Kasumi-1 (cell line): Measurements from ENCODE around the gene EPG5.
"Not testable (repeated sequence)": the region's sequence is repeated elsewhere in the genome, so short reads cannot be mapped to it uniquely, and the experiment has no call there.

ENCODE experiments used
- DNase-seq, 2 experiments: peaks; one replicate each; lab custom pipeline; 2025; lab: John Stamatoyannopoulos, UW

The EPG5 gene

GRCh38 chr18:45870419-45870818, 96.7 kb downstream of the EPG5 start:
- DNase-seq, result no peak

- DNase-seq, result no peak
These were observed 101.7 kb downstream of the EPG5 start for GRCh38 chr18:45865466-45865865.

GRCh38 chr18:45864081-45864480, 103.0 kb downstream of the EPG5 start:
- DNase-seq, result no peak

GRCh38 chr18:45863469-45863868, 103.7 kb downstream of the EPG5 start:
- DNase-seq, result no peak

DNA sequence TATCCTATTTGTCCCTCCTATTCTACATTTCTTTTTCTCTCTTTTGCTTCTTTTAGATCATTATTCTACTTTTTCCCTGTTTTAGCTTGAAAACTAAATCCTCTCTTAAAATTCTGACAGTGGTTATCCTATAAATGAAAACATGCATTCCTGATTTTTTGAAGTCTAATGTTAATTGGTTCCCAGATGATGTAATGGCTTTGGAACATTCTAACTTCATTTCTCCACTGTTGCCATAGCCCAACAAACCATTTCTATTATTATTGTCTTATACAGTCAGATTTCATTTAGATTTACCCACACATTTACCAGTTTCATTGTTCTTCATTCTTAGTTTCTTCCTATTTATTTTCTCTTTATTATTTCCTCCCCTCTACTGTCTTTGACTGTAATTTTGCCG, 105.2 kb downstream of the EPG5 start:
- DNase-seq, result no peak

GRCh38 chr18:45860971-45861370, 106.2 kb downstream of the EPG5 start:
- DNase-seq, result no peak

DNA sequence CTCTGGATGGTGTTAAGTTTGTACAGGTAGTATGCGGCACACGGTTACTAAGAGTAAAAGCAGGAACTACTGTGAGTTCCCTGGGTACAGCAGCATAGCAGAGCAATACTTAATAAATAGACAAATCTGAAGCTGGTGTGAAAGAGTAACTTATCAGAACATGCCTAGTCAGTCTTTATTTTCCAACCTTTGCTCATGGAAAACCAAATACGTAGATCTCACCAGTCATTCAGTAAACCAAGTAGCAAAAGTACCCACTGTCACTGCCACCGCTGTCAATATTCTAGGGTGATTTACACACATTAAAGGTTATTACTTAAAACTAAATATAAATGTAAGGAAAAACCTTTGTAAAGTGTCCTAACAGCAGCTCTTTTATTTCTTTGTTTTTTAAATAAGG, 106.6 kb downstream of the EPG5 start:
- no peak for DNase-seq

- no peak for DNase-seq
These were observed 107.8 kb downstream of the EPG5 start for GRCh38 chr18:45859334-45859733.

DNA sequence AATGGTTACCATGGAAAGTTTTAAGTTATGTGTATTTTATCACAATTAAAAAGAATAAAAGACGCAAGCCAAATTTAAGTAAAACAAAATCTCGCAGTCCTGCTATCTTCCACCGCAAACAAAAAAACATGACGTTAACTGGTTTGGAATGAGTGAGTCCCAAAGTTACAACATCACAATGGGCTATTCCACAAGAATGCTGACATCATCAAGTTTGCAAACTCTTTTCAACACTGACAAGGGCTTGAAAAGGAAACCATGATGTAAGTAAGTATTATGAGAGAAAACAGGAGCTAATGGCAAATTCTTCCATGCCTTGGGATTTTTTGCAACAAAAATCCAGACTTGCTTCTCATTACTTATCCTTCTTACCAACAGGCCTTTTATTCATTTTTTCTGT, 110.6 kb downstream of the EPG5 start:
- no peak for DNase-seq

DNA sequence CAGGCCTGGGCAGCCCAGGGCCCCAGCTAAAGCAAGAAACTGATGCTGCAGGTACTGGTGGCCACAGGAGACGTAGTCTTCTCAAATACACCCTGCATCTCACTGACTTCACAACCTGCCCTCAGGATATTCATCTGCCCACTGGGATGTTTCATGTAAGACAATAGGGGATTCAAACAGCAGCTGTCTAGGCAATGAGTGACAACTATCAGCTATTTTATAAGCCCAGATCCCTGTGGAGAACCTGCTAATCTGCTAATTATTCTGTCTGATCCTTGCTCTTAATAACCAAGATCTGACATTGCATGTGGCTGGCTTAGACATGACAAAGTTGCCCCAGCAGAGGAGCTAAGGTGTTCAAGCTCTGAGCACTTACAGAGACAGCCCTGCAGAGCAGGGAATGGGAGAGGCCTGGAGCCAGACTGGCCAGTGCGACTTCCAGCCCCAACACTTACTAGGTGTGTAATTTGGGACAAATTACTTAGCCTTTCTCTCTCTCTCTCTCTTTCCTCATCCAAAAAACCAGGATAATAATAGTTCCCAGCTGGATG, 113.0 kb downstream of the EPG5 start:
- DNase-seq, result no peak

- DNase-seq, result no peak
These were observed 114.5 kb downstream of the EPG5 start for GRCh38 chr18:45852631-45853030.

GRCh38 chr18:45851161-45851925, 115.8 kb downstream of the EPG5 start:
- no peak for DNase-seq

DNA sequence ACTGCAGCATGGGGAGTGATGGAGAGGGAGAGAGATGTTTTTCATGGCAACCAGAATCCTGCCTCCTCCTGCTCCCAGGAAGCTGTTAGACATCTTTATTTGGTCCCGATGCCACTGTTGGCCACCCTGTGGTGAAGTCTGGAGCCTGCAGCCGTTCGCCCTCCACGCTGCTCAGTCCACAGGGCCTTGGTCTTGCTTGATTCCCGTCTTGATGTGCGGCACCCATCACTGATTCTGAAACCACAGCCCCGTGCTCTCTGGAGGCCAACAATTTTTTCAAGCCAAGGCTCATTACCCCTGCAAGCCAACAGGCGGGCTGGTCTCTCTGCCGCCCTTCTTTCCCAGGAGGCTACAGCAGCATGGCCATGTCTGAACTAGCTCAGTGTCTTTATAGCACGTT, 117.1 kb downstream of the EPG5 start:
- DNase-seq, result peak; percentile 8 to 9

DNA sequence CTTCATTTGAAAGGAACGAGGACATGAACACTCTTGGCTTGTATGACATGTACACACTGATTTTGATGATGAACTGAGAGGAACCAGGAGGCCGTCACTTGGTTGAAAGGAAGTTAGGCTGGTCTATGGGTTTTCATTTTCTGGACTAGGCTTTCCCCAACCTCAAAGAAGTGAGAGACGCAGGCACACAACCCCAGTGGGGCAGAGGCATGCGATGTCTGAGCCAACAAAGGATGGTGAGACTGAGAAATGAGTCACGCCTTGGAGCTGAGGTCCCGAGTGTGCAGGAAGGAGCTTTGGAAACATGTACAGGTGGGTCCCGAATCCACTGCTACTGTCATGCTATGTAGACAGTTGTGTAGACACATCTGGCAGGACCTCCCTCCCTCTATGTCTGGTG, 117.6 kb downstream of the EPG5 start:
- DNase-seq, result no peak

GRCh38 chr18:45848643-45849042, 118.5 kb downstream of the EPG5 start:
- DNase-seq, result not testable (repeated sequence)

DNA sequence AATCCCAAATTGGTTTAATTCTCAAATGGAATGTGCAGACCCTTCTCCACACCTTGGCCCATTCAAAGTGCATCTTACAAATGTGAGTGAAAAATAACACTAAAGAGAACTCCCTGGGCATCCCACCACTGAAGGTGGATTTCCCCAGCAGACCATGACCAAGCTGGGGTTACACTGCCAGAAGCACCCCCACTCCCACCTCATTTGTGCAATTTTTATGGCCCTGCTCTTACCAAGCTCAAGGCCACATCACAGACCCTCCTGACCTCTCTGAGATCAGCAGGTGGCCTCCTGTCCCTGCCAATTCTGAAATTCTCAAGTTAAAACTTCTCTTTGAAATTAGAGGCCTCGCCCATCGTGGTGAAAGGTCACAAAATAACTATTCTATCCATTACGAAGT, 120.0 kb downstream of the EPG5 start:
- no peak for DNase-seq

- no peak for DNase-seq
These were observed 121.7 kb downstream of the EPG5 start for GRCh38 chr18:45845410-45845809.

DNA sequence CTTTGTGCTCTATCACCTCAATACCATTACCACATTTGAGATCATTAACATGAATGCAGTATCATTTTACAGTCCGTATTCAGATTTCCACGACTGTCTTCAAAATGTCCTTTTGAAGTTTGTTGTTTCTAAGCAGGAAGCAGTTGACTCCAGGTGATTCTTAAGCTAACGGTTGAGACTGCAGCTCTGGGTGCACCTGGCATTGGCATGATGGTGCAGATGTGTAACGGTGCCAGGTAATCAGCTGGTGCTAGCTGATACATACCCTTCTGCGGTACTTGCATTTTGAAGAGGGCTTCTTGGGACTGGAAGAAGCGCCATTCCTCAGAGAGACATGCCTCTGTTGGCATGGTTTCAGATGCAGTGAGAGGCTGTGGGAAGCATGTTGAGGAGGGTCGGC, 122.2 kb downstream of the EPG5 start:
- no peak for DNase-seq

GRCh38 chr18:45843019-45843418, 124.1 kb downstream of the EPG5 start:
- DNase-seq, result no peak

GRCh38 chr18:45841765-45842442, 125.2 kb downstream of the EPG5 start:
- no peak for DNase-seq

DNA sequence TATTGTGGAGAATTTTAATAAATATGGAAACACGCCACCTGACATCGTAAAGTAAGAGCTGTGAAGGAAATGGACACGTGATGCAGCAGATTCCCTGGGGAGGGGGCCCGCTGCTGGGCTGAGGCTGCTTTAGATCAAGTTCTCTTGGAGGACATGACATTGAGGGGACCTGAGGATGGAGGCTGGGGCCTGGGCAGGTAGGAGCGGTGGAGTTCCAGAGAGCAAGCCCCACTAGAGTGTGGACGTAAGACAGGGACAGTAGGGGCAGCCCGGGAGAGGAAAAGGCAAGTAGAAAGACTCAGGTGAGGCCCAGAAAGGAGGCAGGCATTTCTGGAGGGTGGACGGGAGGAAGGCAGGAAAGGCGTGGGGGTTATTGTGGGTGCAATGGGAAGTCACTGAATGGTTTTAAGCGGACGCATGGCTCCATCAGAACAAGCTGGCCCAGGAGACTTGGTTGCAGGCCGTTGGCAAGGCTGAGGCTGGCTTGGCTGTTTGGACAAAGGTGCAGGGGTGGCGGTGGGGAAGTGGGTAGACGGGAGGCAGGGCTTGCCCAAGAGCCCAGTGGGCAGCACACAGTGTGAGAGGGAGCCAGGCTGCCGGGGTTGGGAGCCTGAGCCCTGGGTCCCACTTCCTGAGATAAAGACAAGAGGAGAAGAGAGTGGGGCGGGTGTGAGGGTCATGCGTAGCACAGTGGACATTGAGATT, 125.9 kb downstream of the EPG5 start:
- no peak for DNase-seq
